Measurements from ENCODE around the gene GSC2. TPM values are rescaled to one million over a fixed set of nuclear protein-coding genes. Genes with fewer than 3 reads are reported as not detected.

GSC2 gene
- not detected in 2 replicates for total RNA-seq

GRCh38 chr22:19149991-19150390 lies at the start of gene GSC2:
Gene GSC2 (minus strand): TSS chr22:19150292. CDS start chr22:19150283, 9 bp downstream.

DNA sequence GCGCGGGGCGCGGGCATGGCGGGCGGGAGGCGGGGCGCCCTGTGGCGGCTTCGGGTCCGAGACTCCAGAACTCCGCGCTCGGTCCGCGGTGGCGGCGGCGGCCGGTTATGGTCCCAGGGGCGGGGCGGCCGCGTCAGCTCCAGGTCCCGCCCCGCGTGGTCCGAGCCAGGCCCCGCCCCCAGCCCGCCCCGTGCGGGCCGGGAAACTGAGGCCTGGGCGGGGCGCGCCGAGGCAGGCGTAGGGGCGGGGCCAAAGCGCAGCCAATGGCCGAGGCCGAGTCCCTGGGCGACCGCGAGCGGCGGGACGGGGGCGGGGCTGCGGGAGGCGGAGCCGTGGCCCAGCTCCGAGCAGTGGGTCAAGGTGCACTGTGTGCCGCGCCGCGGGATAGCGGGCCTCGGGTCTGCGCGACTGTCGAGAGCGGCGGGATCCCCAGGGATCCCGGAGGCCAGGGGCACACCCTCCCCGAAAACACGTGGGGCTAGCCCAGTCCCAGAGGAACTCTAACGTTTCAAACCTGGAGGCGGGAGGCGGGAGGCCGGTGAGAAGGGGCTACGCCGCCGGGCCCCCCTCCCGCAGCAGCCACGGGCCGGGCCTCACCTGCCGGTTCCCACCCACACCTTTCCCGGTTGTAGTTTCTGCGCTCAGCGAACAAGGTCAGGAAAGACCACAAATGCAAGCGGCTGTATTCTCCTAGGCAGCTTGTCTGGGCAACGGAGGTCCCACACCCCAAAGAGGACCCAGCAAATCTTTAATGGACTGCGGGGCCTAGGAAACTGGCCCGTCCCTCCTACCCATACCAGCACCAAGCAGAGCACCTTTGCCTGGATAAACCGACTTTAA lies 28.8 kb upstream of the GSC2 start, which contains the start of gene SLC25A1:
TSS of gene SLC25A1 (minus strand) at position 80 of the 840 bp plus-strand sequence. CDS start at position 17, 63 bp downstream.

GRCh38 chr22:19130959-19131684 lies 19.0 kb downstream of the GSC2 start, which contains the start of gene TSSK2:
Gene TSSK2 (plus strand): TSS chr22:19131308. CDS start chr22:19131400, 92 bp downstream.

GRCh38 chr22:19122143-19122751 lies 27.8 kb downstream of the GSC2 start, which contains the start of gene DGCR2:
Gene DGCR2 (minus strand): TSS chr22:19122412. CDS start chr22:19122206, 206 bp downstream.

Other genes starting within 250 kb of the GSC2 start
- 0.59 and 1.8 TPM in 2 replicates for gene DGCR6, start 244.0 kb downstream of the GSC2 start, total RNA-seq
- 0.20 and 0.37 TPM in 2 replicates for gene PRODH, start 214.0 kb downstream of the GSC2 start, total RNA-seq
- gene DGCR2, start 27.9 kb downstream of the GSC2 start, total RNA-seq = 40.4 and 43.2 TPM in 2 replicates
- not detected in 2 replicates for gene TSSK2, start 19.0 kb downstream of the GSC2 start, total RNA-seq
- 15.8 and 16.5 TPM in 2 replicates for gene ESS2, start 5.6 kb downstream of the GSC2 start, total RNA-seq
- gene SLC25A1, start 28.4 kb upstream of the GSC2 start, total RNA-seq = 94.4 and 104 TPM in 2 replicates
- gene CLTCL1, start 141.4 kb upstream of the GSC2 start, total RNA-seq = 7.4 and 9.6 TPM in 2 replicates